GM12878 (cell line): ENCODE measurements around the gene ARHGAP5. TPM values are rescaled to one million over a fixed set of nuclear protein-coding genes. Genes with fewer than 3 reads are reported as not detected.
A peak's percentile ranks its signal among the peaks of the same experiment; 100 is the strongest.

ENCODE experiments used
- ATAC-seq: fragments of 200-7000 bp; cut with Tn5 transposase; 3 replicates; pipeline ENCODE4 v1.9.1; 2020; ENCODE audit warnings: mild to moderate bottlenecking, moderate library complexity
- BruUV-seq: library from RNA; stranded (reverse); fragments of 400-500 nt; replicated peaks from 2 replicates; lab custom pipeline; 2021; lab: Mats Ljungman, UMichigan
- CTCF ChIA-PET: fragments of 300-600 bp; sonication (Branson Sonifier 250); formaldehyde crosslinking; extraction: SDS; loops from one replicate; lab custom pipeline; 2021; ENCODE audit warnings: inconsistent platforms; lab: Yijun Ruan, JAX
- POLR2A ChIA-PET: fragments of 350-600 bp; formaldehyde crosslinking; extraction: SDS; loops from one replicate; lab custom pipeline; 2021; ENCODE audit warnings: inconsistent platforms; lab: Charles Lee
- RAD21 ChIA-PET: fragments of 300-600 bp; sonication (Branson Sonifier 250); formaldehyde crosslinking; loops from one replicate; lab custom pipeline; 2023; ENCODE audit warnings: antibody characterized with exemption; ENCODE audit not compliant: unreplicated experiment; lab: Charles Lee
- SMC1A ChIA-PET: fragments of 300-600 bp; sonication (Branson Sonifier 250); formaldehyde crosslinking; loops from one replicate; lab custom pipeline; 2023; ENCODE audit not compliant: unreplicated experiment, uncharacterized antibody; lab: Charles Lee
- DNase-seq: peaks from one replicate; pipeline ENCODE4 v3.0.0-alpha.2; 2011; ENCODE audit warnings: low read depth, low spot score
- FAIRE-seq: peaks from 3 replicates; lab custom pipeline; 2011; peaks lifted over from hg19 to GRCh38; lab: Jason Lieb, UNC
- H2AFZ ChIP-seq: 2 replicates; pipeline ENCODE4 v1.6.0; 2011; ENCODE audit warnings: low read depth, low read length, control low read depth; ENCODE audit not compliant: control insufficient read depth
- H3K27ac ChIP-seq: 2 replicates; pipeline ENCODE4 v1.5.1; 2011; ENCODE audit warnings: control low read depth; ENCODE audit not compliant: control insufficient read depth, insufficient read depth
- H3K27me3 ChIP-seq, 2 experiments: replicated peaks in 1 of 2; 2 replicates each; pipeline versions ENCODE4 v1.6.0 to v1.6.1; 2011; ENCODE audit warnings: low read length in 1 of 2; ENCODE audit not compliant: control insufficient read depth in 2 of 2, insufficient read depth in 2 of 2
- H3K36me3 ChIP-seq, 2 experiments: 2 replicates each; pipeline ENCODE4 v1.5.1; 2011; ENCODE audit warnings: low read length in 1 of 2; ENCODE audit not compliant: control insufficient read depth in 2 of 2, insufficient read depth in 2 of 2
- H3K4me1 ChIP-seq: 2 replicates; pipeline ENCODE4 v1.6.1; 2011; ENCODE audit warnings: mild to moderate bottlenecking, low read length, moderate library complexity, mixed read lengths; ENCODE audit not compliant: control insufficient read depth, insufficient read depth
- H3K4me2 ChIP-seq: 2 replicates; pipeline ENCODE4 v1.6.0; 2011; ENCODE audit warnings: control low read depth; ENCODE audit not compliant: control insufficient read depth, insufficient read depth
- H3K4me3 ChIP-seq: fragments of 200-600 bp; sonication (generic); 2 replicates; pipeline ENCODE4 v1.5.1; 2016
- H3K79me2 ChIP-seq: 2 replicates; pipeline ENCODE4 v1.6.0; 2011; ENCODE audit warnings: low read length; ENCODE audit not compliant: control insufficient read depth, insufficient read depth
- H3K9ac ChIP-seq: 2 replicates; pipeline ENCODE4 v1.8.0; 2011; ENCODE audit warnings: low read length, control low read depth, mixed read lengths; ENCODE audit not compliant: control insufficient read depth, insufficient read depth
- H3K9me3 ChIP-seq: replicated peaks from 3 replicates; pipeline ENCODE4 v1.5.1; 2011; ENCODE audit warnings: mild to moderate bottlenecking, low read length; ENCODE audit not compliant: control insufficient read depth, insufficient read depth
- H4K20me1 ChIP-seq: 2 replicates; pipeline ENCODE4 v1.6.0; 2011; ENCODE audit not compliant: control insufficient read depth, insufficient read depth
- EP300 ChIP-seq, 2 experiments: fragments of 150-350 bp in 1 of 2; IDR thresholded peaks; 2 replicates each; pipeline ENCODE4 v1.6.1; 2011 to 2012; ENCODE audit warnings: low read depth in 2 of 2, low read length in 2 of 2, borderline replicate concordance in 1 of 2, improper control_type of control experiment in 1 of 2, inconsistent platforms in 1 of 2; ENCODE audit not compliant: control insufficient read depth in 1 of 2
- TCF12 ChIP-seq: IDR thresholded peaks from 2 replicates; pipeline ENCODE4 v1.6.1; 2011; ENCODE audit warnings: low read depth, mild to moderate bottlenecking, low read length
- WGBS: methylation state at CpG from one replicate; pipeline ENCODE4 v1.1.6; 2016; ENCODE audit warnings: low lambda C conversion rate; ENCODE audit not compliant: insufficient replicate concordance, insufficient coverage; ENCODE audit errors: missing lambda C conversion rate; 5-methylcytosine and 5-hydroxymethylcytosine counted together
- in situ Hi-C: fragments of 300-500 bp; cut with MboI; formaldehyde crosslinking; loops from 9 replicates; pipeline ENCODE4 v1.14.3; 2018; ENCODE audit warnings: mixed read lengths
- intact Hi-C: fragments of 100-400 bp; cut with micrococcal nuclease; formaldehyde crosslinking; loops from one replicate; pipeline ENCODE4 v1.14.2; 2022; ENCODE audit not compliant: unreplicated experiment
- polyA plus RNA-seq, 11 experiments: library from polyadenylated mRNA; depleted of rRNA in 4 of 11; unstranded in 6 of 11; stranded (reverse) in 5 of 11; fragments of >200 nt; fragmentation: Nextera tagmentation in 4 of 11; fragmentation: Illumina TruSeq in 1 of 11; extraction: Ambion mirVana in 4 of 11; extraction: Trizol in 1 of 11; gene quantifications; 1 replicate in 1 of 11; 2 replicates in 10 of 11; pipeline versions ENCODE4 v1.2.1 to v1.2.3, GENCODE V29; 2011 to 2016; ENCODE audit warnings: inconsistent platforms in 2 of 11, missing spikeins in 2 of 11, low read depth in 1 of 11
- total RNA-seq, 4 experiments: library from RNA; depleted of rRNA in 3 of 4; stranded (reverse); fragments of >200 nt in 3 of 4; fragmentation: Illumina TruSeq in 1 of 4; extraction: Trizol in 1 of 4; gene quantifications; 2 replicates each; pipeline versions ENCODE4 v1.2.1 to v1.2.3, GENCODE V29; 2013 to 2021

ARHGAP5 gene
- total and polyA plus RNA-seq, 10 of the 15 experiments (the other 5 are each of a cell fraction or from before 2014, with no cell fraction given) = 0.91 to 19.6 (median 7.2) TPM

GRCh38 chr14:32075672-32076277, 1.3 kb upstream of the ARHGAP5 start:
- H4K20me1 ChIP-seq = no peaks in the 10 kb centered on the region
- H3K4me2 ChIP-seq = peak overlapping the region; percentile 98
- ChIA-PET CTCF (interaction anchor here (0.7 to 12.6 kb wide), 9 partner anchors 38 to 183 kb away, joined by 3 to 300 read pairs (median 4); no protein-coding TSS in a partner anchor), SMC1A (interaction anchor here (1.0 to 8.0 kb wide), 8 partner anchors 124 to 183 kb away, joined by 3 to 154 read pairs (median 4); partner anchors contain the start of genes RNU6-7 and RNU6-8), RAD21 (interaction anchor here (0.8 to 6.8 kb wide), 7 partner anchors 10 to 183 kb away, joined by 3 to 99 read pairs (median 8); no protein-coding TSS in a partner anchor), POLR2A (interaction anchor here (0.6 to 1.2 kb wide), 2 partner anchors 139 to 183 kb away, joined by 3 read pairs; no protein-coding TSS in a partner anchor)
- ATAC-seq (peak; percentile 47), FAIRE-seq (no peak), DNase-seq (no peak)
- no TSS peak for BruUV-seq
- under 1% methylated on average over 23 of the region's 23 CpGs for WGBS
- H2AFZ ChIP-seq = peak overlapping the region; percentile 96
- no peak overlapping the region for H3K27ac ChIP-seq
- 0 out of 2 replicates have a peak, but pooled peaks have one; percentile 33 for TF ChIP-seq TCF12
- TF ChIP-seq EP300 (IDR thresholded peaks at IDR 0.05; ENCODE audit: borderline replicate concordance in 1 of 2, control insufficient read depth in 1 of 2, low read depth in 2 of 2, low read length in 2 of 2) = no peak
- H3K9ac ChIP-seq = peak overlapping the region; percentile 60; the same call in 1 of the 2 replicates
- peak overlapping the region; percentile 95 for H3K4me3 ChIP-seq
- H3K36me3 ChIP-seq = no peaks in the 10 kb centered on the region
- intact Hi-C loops = loop anchor here (2.0 to 10.0 kb wide), 4 partner anchors 127 to 621 kb away; partner anchors contain the start of genes DTD2, RNU6-7 and RNU6-8
- H3K79me2 ChIP-seq = peaks cover 2% of the 10 kb centered on the region; the same call in 1 of the 2 replicates
- H3K27me3 ChIP-seq = no peaks in the 10 kb centered on the region
- H3K4me1 ChIP-seq = no peaks in the 10 kb centered on the region
- no peaks in the 10 kb centered on the region; the same call in 2 of the 3 replicates for H3K9me3 ChIP-seq
- in situ Hi-C loops = loop anchor here (5.0 kb wide), 1 partner anchor 127 kb away; the partner anchor contains the start of genes RNU6-7 and RNU6-8
